Stimulated activated CD4-positive, alpha-beta T cell treated with anti-CD3 and anti-CD28 coated beads, Interleukin-1b, Interleukin-23, amount 100 ng/mL, for 4 hours (primary cell): ENCODE measurements around the gene TBC1D5.

Source experiments
- DNase-seq, 2 donors: peaks; one replicate each; pipeline ENCODE4 v3.0.0-alpha.2; 2020; ENCODE audit warnings: low read depth in 2 of 2

Gene TBC1D5

GRCh38 chr3:17231537-17232261 is 510.7 kb downstream of the TBC1D5 start:
- DNase-seq = no peak

- DNase-seq = no peak
These were observed 515.0 kb downstream of the TBC1D5 start for GRCh38 chr3:17227472-17227871.

DNA sequence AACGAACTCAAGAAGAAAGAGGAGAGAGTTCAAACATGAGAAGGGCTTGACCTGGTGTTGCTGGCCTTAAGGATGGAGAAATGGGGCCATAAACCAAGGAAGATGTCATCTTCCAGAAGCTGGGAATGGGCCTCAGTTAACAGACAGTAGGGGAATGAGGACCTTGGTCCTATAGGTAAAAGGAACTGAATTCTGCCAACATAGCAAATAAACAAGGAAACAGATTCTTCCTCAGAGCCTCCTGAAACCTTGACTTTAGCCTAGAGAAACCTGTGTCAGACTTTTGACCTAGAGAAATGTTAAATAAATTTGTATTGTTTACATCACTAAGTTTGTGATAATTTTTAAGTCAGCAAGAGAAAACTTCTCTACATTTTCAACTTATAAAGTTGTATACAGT is 520.9 kb downstream of the TBC1D5 start:
- DNase-seq = no peak

DNA sequence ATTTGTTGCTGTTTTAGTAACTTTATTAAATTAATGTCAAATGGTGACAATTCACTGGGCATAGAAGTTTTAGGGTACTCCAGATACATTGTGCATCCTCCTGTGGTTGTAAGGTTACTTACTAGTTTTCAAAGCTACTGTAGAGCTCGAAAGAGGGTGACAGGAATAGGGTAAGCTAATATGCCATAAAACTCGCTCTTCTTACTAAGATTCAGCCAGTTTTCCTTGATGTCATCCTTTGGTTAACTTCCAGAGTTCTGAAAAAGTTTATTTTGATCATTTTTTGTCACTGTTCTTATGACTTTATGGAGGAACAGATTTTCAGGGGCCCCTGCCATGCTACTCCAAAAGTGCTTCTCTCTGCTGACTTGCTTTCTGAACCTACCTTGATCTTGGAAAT is 522.8 kb downstream of the TBC1D5 start:
- DNase-seq = no peak

DNA sequence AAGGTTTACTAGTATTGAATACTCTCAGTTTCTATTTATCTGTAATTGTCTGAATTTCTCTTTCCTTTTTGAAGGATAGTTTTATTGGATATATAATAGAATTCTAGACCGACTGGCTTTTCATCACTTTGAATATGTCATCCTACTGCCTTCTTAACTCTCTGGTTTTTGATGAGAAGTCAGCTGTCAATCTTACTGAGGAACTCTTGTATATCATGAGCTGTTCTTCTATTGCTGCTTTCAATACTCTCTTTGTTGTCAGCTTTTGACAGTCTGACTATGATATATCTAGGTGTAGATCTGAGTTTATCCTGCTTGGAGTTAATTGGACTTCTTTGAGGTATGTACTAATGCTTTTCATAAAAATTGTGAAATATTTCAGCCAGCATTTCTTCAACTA is 523.8 kb downstream of the TBC1D5 start:
- no peak for DNase-seq

- DNase-seq = no peak
These were observed 524.8 kb downstream of the TBC1D5 start for GRCh38 chr3:17217588-17217987.

DNA sequence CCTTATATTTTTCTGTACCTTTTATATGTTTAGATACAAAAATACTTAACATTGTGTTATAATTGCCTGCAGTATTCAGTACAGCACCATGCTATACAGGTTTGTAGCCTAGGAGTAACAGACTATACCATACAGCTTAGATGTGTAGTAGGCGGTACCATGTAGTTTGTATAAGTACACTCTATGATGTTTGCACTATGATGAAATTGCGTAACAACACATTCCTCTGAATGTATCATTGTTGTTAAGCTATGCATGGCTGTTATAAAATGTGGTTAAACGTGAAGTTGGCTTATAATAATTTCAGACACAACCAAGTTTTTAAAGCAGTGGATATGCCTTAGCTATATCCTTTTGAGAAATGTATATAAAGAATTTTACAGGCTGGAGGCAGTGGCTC is 529.3 kb downstream of the TBC1D5 start:
- DNase-seq = no peak

DNA sequence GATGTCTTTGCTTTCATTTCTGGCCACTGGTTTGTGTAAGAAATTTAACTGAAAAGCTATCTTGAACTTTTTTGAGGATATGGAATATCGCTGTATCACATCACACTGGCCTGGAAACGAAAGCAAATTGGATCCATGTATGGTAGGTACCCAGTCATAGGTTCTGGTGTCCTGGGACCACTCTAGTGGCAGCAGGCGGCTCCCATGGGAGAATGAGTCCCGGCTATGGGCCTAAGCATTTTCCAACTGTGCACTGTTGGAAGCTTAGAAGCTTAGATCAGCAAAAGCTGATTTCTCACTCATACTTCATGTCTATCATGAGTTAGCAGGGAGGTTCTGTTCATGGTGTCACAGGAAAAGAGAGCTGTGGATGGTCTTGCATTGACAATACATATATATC is 534.5 kb downstream of the TBC1D5 start:
- DNase-seq = no peak

- DNase-seq = no peak
These were observed 535.4 kb downstream of the TBC1D5 start for GRCh38 chr3:17207019-17207418.

DNA sequence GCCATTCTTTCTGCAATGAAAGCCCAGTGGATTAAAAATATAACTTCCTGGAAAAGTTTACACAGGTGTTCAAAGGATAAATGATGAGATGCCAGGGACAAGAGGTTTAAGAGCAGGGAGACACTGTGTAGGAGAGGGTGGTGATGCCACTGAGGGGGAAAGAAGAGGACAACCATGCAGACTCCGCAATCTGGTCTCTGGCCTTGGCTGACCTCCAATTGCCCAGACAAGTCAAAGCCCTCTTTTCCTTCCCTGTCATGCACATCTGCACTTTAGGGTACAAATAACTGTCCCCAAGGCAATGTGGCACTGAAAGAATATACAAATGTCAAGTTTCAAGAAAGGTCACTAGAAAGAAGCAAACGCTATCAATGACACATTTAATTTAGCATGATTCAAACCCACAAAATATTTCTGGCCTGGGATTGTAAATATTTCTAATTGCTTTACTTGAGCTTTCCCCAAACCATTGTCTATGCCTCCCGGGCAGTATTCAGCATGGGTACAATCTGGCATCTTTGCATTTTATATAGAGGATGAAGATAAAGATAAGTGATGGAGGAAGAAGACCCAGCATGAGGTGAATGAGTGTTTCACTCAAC is 538.3 kb downstream of the TBC1D5 start:
- no peak for DNase-seq

- no peak for DNase-seq
These were observed 540.9 kb downstream of the TBC1D5 start for GRCh38 chr3:17201538-17201937.

DNA sequence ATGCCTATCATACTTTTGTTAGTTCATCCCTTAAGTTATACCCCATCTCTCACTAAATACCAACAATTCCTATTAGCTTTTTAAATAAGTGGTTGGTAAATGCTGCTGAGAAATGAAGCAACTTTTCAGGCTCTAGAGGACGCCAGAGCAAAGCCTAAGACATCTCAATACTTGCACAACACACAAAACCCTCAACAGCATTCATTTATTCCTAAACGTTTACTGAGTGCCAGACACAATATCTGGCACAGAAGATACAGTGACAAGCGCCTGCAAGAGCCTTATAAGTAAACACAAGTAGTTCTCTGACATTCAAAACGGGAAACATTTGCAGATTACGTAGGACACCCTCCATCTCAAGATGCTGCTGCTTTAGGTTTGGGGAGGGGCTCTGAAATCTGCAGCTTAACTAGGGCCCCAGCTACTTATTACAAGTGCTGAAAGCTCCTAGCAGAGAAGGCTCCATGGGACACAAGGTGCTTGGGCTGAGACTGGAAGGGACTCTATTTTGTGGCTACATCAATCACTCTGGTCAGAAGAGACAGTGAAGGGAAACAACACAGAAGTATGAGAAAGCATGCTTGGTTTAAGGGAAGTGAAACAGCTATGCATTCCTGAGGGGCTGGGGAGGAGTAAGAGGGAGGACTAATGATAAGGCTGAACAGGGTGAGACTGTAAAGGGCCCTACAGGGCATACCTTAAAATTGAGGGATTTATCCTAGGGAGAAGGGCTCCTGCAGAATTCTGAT is 546.4 kb downstream of the TBC1D5 start:
- no peak for DNase-seq

- DNase-seq = no peak
These were observed 547.2 kb downstream of the TBC1D5 start for GRCh38 chr3:17195192-17195611.

- no peak for DNase-seq
These were observed 548.3 kb downstream of the TBC1D5 start for GRCh38 chr3:17194116-17194515.

DNA sequence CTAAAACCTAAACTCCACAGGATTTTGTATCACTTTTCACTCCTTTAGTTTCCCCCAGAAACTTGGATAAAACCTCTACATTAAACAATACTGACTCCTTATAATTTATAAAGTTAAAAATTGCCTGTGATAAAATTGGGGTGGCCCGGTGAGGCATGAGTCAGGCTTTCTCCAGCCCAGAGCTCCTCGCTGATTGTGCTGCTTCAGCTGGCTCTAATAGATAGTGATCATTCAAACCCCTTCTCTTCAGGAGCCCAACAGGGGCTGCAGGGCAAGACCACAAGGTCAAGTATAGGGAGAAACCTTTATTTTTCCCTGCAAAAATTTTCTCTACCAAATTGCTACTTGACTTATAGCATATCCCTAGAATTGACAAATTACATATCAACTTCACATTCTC is 549.4 kb downstream of the TBC1D5 start:
- DNase-seq = no peak

DNA sequence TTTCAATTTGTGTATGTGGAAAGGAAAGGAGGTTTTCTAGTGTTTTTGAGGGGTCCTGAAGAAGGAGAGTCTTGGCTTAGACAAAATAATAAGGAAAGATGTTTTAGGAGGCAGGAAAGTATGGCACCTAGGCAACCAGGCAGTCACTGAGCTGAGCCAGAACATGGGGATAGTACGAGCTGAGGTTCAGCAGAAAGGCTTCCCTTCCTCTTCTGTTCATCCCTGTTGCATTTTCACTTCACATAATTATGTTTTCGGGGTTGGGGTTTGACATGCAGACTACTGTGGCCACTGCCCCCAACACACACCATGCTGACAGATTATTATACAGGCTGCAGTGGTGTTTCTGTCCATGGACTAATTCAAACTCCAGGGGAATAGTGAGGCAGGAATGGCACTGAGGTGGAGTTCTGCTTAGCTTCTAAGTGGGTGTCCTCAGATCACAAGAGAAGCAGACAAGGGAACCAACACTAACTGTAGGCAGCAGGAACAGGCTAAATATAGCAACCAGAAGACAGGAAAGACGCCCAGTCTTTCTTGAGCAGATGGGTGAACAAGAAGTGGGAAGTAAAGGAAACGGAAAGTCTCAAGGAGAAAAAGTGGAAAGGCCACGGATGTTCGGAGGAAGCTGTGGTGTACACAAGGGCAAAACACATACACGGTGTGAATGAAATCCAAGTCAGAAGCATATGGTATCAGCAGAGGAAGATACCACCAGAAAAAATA is 551.9 kb downstream of the TBC1D5 start:
- DNase-seq = no peak

DNA sequence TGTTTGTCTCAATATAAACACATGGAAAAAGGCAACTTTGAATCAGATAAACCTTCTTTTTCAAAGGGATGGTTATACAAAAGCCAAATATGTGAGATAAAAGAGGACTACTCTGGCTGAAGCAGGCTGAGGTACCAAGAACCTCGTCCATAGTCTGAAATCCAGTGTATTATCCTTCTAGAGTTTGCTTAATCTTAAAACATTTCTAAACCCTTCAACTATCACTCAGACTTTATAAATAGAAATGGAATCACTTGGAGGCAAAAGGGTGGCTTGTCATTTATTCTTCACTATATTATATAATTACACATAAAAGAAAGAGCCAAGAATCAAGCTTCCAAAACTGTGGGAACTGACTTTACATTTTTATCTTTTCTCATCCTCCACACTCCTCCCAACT is 554.1 kb downstream of the TBC1D5 start:
- DNase-seq = no peak

DNA sequence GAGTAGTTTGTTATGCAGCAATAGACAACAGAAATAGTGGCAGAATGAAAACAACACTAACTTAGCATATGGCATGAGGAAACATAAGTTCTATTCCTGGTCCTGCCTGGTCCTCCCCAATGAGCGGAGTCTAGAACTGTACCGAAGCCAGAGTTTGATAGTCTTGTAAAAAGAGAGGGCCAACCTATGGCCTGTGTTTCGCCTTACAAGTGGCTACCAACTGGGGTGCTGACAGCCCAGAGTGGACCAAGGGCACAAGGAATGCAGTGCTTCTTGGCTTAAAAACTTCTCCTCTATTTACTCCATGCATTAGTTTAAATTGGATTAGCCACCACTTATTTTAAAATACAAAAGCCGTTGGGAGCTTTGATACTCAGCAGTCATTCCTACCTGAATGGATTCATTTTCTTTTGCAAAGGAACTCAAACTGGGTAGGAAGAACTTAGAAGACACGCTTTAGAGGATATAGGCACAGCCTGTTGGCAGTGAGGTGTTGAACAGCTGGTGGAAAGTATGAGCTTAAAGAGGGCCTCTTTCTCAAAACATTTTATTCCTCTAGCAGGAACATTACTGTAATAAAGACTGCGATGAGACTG is 554.7 kb downstream of the TBC1D5 start:
- no peak for DNase-seq

DNA sequence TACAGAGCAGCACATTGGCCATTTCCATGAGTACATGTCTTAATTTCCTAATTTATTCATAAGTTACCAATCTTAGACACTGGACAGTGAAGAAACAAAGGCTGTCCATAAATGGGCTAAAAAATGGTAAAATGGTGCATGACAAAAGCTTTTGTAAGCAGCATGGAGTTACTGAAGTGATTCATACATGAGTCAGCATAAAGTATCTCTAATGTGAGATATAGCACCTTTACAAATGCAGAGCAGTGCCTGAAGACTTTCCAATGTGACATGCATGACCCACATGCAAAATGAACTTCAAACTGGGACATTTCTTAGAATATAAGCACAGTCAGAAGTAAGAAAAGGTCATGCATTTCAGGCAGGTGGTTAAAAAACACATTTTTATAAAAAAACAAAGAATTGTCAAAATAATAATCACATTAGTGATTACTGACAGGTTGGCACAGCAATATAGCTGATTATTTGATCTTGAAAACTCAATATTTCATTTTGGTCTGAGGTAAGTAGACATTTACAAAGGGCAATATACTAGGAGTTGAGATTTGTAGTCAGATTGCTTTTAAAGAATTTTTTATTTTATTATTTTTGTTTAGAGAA is 558.4 kb downstream of the TBC1D5 start:
- no peak for DNase-seq

DNA sequence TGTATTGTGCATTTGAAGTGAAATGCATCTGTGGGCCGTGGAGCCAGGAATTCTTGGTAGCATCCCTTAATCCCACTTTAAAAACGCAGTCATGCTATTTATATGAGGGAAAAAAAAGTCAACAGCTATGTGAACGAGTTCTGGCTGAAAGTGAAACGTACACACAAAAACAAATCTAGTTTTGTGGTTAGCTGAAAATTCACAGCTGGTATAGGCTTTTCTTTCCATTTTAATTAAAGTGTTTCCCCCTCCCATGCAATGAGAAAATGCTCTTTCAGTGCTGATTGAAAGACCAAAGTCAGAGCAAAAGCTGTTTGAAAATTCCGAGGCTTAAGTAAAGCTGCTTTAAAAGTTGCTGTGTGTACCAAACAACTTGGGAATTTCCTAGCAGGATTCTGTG is 560.3 kb downstream of the TBC1D5 start:
- no peak for DNase-seq

GRCh38 chr3:17181413-17181907 is 561.0 kb downstream of the TBC1D5 start:
- DNase-seq = no peak
